Nephron progenitor cell (in vitro differentiated cells): Measurements from ENCODE around the gene PAIP2B.
A peak's percentile ranks its signal among the peaks of the same experiment; 100 is the strongest.

ENCODE experiments used
- DNase-seq: peaks from one replicate; pipeline ENCODE4 v3.0.0; 2021
- H3K27ac Mint-ChIP-seq: 2 replicates; pipeline ENCODE4 v1.8.0; 2021; ENCODE audit warnings: mild to moderate bottlenecking, moderate library complexity, mixed read lengths
- H3K27me3 Mint-ChIP-seq: 2 replicates; pipeline ENCODE4 v1.8.0; 2021; ENCODE audit warnings: mild to moderate bottlenecking, low read depth, mixed read lengths; ENCODE audit not compliant: poor library complexity
- H3K36me3 Mint-ChIP-seq: 2 replicates; pipeline ENCODE4 v1.8.0; 2021; ENCODE audit warnings: low read depth, mixed read lengths
- H3K4me1 Mint-ChIP-seq: 2 replicates; pipeline ENCODE4 v1.8.0; 2021; ENCODE audit warnings: mixed read lengths
- H3K4me3 Mint-ChIP-seq: 2 replicates; pipeline ENCODE4 v1.8.0; 2021; ENCODE audit warnings: mild to moderate bottlenecking, moderate library complexity, mixed read lengths
- H3K9me3 Mint-ChIP-seq: 2 replicates; pipeline ENCODE4 v1.8.0; 2021; ENCODE audit warnings: mild to moderate bottlenecking, moderate library complexity, mixed read lengths
- TF ChIP-seq, protein P1 (sequence below): fragments of 200-600 bp; sonication (generic); IDR thresholded peaks from 2 replicates; pipeline ENCODE4 v1.5.0; 2021; ENCODE audit warnings: antibody characterized with exemption

The PAIP2B gene

DNA sequence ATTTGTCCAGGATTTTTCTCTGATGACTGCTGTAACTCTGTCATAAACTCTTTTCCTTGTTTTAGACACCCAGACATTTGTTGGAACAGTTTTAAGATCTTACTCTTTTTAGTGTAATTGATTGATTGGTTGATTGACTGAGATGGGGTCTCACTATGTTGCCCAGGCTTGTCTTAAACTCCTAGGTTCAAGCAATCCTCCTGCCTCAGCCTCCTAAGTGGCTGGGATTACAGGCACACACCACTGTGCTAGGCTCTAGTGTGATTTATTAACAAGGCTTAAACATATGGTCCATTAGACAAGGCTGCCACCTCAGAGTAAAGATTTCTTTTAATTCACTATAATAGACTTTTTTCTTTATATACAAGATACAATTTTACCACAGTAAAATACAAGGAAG lies 2.0 kb downstream of the PAIP2B start:
- H3K4me3 Mint-ChIP-seq, result peak overlapping the region; percentile 92
- peaks cover 21% of the 10 kb centered on the region for H3K9me3 Mint-ChIP-seq
- TF ChIP-seq, protein P1, sequence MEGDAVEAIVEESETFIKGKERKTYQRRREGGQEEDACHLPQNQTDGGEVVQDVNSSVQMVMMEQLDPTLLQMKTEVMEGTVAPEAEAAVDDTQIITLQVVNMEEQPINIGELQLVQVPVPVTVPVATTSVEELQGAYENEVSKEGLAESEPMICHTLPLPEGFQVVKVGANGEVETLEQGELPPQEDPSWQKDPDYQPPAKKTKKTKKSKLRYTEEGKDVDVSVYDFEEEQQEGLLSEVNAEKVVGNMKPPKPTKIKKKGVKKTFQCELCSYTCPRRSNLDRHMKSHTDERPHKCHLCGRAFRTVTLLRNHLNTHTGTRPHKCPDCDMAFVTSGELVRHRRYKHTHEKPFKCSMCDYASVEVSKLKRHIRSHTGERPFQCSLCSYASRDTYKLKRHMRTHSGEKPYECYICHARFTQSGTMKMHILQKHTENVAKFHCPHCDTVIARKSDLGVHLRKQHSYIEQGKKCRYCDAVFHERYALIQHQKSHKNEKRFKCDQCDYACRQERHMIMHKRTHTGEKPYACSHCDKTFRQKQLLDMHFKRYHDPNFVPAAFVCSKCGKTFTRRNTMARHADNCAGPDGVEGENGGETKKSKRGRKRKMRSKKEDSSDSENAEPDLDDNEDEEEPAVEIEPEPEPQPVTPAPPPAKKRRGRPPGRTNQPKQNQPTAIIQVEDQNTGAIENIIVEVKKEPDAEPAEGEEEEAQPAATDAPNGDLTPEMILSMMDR, result no peak
- peaks cover 24% of the 10 kb centered on the region for H3K4me1 Mint-ChIP-seq
- H3K27ac Mint-ChIP-seq, result no peak overlapping the region
- no peaks in the 10 kb centered on the region for H3K36me3 Mint-ChIP-seq
- no peak for DNase-seq
- peaks cover 32% of the 10 kb centered on the region for H3K27me3 Mint-ChIP-seq

DNA sequence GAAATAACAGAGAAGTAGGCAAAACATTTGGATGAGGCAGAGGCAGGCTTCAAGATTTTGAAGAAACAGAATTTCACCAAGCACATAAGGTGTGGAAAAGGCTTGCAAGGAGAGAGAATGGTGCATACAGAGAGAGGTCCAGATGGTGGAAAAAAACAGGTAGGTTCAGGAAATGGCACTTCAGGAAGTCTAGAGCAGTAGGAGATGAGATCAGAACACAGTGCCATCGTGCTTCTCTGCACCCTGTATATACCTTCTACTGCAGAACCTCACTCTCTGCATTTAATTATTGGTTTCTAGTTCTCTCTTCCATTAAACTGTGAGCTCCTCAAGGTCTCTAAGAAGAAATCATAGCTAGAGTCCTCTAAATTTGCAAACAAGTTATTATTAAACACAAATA lies 2.4 kb downstream of the PAIP2B start:
- Mint-ChIP-seq H3K27ac (no peak overlapping the region), H3K27me3 (peaks cover 32% of the 10 kb centered on the region), H3K36me3 (no peaks in the 10 kb centered on the region), H3K4me3 (no peak overlapping the region), H3K4me1 (peaks cover 24% of the 10 kb centered on the region), H3K9me3 (peaks cover 21% of the 10 kb centered on the region)
- TF ChIP-seq, protein P1, result no peak
- no peak for DNase-seq

DNA sequence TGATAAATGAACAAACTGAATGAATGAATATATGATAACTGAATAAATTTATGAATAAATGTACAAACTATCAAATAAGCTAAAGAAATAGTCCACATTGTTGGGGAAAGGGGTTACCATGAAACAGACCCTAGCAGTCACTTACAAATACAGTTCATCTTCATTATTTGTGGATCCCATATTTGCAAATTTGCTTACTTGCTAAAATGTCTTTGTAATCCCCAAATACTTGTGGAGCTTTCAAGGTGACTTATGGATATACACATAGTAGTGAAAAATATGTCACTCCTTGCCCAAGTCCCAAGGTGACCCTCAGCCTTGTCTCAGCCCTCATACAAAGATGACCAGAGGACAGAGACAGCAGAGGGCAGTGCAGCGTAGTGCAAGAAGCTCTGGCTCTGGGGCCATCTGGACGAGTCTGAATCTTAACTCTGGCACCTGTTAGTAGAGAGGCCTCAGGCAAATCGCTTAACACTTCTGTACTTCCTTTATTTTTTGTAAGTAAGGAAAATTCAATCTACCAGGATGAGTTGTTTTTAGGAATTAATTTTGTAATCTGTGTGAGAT lies 3.1 kb downstream of the PAIP2B start:
- Mint-ChIP-seq H3K9me3 (peaks cover 17% of the 10 kb centered on the region), H3K27ac (no peak overlapping the region), H3K4me3 (no peak overlapping the region), H3K27me3 (peaks cover 32% of the 10 kb centered on the region), H3K4me1 (peaks cover 24% of the 10 kb centered on the region), H3K36me3 (no peaks in the 10 kb centered on the region)
- peak; percentile 48 for DNase-seq
- TF ChIP-seq, protein P1, result peak; percentile 34

DNA sequence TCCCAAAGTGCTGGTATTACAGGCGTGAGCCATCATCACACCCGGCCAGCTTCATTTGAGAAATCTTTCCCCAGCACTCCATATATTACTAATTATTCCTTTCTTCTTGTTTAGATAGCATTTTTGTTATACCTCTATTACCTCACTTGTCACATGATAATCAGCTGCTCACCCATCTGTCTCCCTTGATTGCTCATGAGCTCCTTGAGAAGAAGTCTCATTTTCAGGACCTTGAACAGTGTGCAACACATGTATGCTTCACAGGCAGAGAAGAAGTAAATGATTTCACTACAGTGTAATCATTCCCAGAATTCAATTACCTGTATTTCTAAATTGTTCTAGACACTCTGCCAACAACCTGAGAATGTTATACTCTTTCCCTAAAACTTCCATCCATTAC lies 6.2 kb downstream of the PAIP2B start:
- H3K27me3 Mint-ChIP-seq, result peaks cover 21% of the 10 kb centered on the region
- DNase-seq, result no peak
- H3K4me3 Mint-ChIP-seq, result no peak overlapping the region
- TF ChIP-seq, protein P1, result no peak
- H3K9me3 Mint-ChIP-seq, result peaks cover 4% of the 10 kb centered on the region
- no peaks in the 10 kb centered on the region for H3K36me3 Mint-ChIP-seq
- H3K27ac Mint-ChIP-seq, result no peak overlapping the region
- peaks cover 17% of the 10 kb centered on the region for H3K4me1 Mint-ChIP-seq

DNA sequence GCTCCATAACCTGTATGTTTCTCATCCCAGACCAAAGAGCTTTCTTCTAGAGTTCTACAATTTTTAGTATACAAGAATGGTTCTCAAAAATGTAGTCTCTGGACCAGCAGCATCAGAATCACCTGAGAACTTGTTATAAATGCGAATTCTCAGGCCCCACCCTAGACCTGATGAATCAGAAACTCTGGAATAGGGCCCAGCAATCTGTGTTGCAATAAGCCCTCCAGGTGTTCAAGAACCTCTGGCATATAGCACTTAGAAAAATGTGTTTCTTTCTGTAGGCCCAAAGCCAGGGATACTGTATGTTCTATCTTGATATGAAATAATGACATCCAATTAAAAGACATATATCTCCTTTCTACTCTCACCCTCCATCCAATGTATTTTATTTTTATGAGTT lies 10.4 kb downstream of the PAIP2B start:
- H3K27me3 Mint-ChIP-seq, result peaks cover 6% of the 10 kb centered on the region
- H3K36me3 Mint-ChIP-seq, result no peaks in the 10 kb centered on the region
- peaks cover 4% of the 10 kb centered on the region for H3K9me3 Mint-ChIP-seq
- no peaks in the 10 kb centered on the region for H3K4me1 Mint-ChIP-seq
- DNase-seq, result no peak
- TF ChIP-seq, protein P1, result no peak
- H3K4me3 Mint-ChIP-seq, result no peak overlapping the region
- H3K27ac Mint-ChIP-seq, result no peak overlapping the region

DNA sequence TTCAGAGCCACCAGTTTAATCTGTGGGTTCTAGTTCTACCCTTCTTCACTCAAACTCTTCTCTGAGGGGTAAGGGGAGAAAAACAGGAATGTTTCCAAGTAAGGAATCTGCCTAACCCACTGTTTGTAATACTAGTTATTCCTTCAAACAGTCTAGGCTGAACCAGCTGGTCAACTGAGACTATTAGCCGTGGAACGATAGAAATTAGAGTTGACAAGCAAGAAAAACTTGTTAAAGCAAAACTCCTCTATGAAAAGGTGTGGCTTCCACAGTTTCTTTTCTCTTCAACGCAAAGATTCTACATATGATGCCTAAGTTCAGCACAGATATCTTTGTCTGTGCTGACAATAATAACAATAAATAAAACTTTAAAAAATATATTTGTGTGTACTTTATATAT lies 11.5 kb downstream of the PAIP2B start:
- no peaks in the 10 kb centered on the region for H3K36me3 Mint-ChIP-seq
- peaks cover 4% of the 10 kb centered on the region for H3K9me3 Mint-ChIP-seq
- no peak overlapping the region for H3K27ac Mint-ChIP-seq
- H3K27me3 Mint-ChIP-seq, result peaks cover 6% of the 10 kb centered on the region
- no peak overlapping the region for H3K4me3 Mint-ChIP-seq
- TF ChIP-seq, protein P1, result no peak
- no peaks in the 10 kb centered on the region for H3K4me1 Mint-ChIP-seq
- DNase-seq, result no peak
